K562 (cell line): ENCODE data around the gene SORBS2. TPM values are rescaled to one million over a fixed set of nuclear protein-coding genes. Genes with fewer than 3 reads are reported as not detected.

ENCODE experiments used
- ATAC-seq: fragments of 200-7000 bp; cut with Tn5 transposase; 3 replicates; pipeline ENCODE4 v1.9.1; 2020; ENCODE audit warnings: moderate library complexity
- BruUV-seq: library from RNA; stranded (reverse); fragments of 400-500 nt; replicated peaks from 2 replicates; lab custom pipeline; 2021; lab: Mats Ljungman, UMichigan
- CTCF ChIA-PET: fragments of 300-600 bp; formaldehyde crosslinking; extraction: SDS; loops from one replicate; lab custom pipeline; 2021; ENCODE audit warnings: low intra/inter-chr PET ratio; lab: Yijun Ruan, JAX
- POLR2A ChIA-PET: fragments of 300-600, 350-650 bp; sonication (Branson Sonifier 250); formaldehyde crosslinking; extraction: SDS; loops from one replicate; lab custom pipeline; 2021; ENCODE audit warnings: antibody characterized with exemption, inconsistent platforms; lab: Yijun Ruan, JAX
- DNase-seq, 4 experiments: peaks; one replicate each; pipeline versions ENCODE4 v3.0.0 to v3.0.0-alpha.2; 2011 to 2018; ENCODE audit warnings: low spot score in 3 of 4, mixed read lengths in 3 of 4; ENCODE audit errors: extremely low read depth in 1 of 4
- FAIRE-seq: peaks from 2 replicates; lab custom pipeline; 2011; peaks lifted over from hg19 to GRCh38; lab: Jason Lieb, UNC
- H2AFZ ChIP-seq: 2 replicates; pipeline ENCODE4 v1.6.0; 2011; ENCODE audit warnings: low read depth, low read length, control low read depth, inconsistent platforms
- H3K27ac ChIP-seq: fragments of 200-600 bp; 3 replicates; pipeline ENCODE4 v1.8.0; 2011; ENCODE audit warnings: low read depth, mild to moderate bottlenecking, control low read depth, inconsistent platforms, low read length, moderate library complexity, mixed read lengths; ENCODE audit errors: extremely low read depth
- H3K27me3 ChIP-seq, 2 experiments: fragments of 300-600 bp in 1 of 2; 2 replicates in 1 of 2; 3 replicates in 1 of 2; pipeline versions ENCODE4 v1.6.0 to v1.8.0; 2011; ENCODE audit warnings: inconsistent platforms in 2 of 2, low read length in 2 of 2, mild to moderate bottlenecking in 1 of 2, mixed read lengths in 1 of 2, moderate library complexity in 1 of 2; ENCODE audit not compliant: control insufficient read depth in 2 of 2, insufficient read depth in 2 of 2
- H3K36me3 ChIP-seq: fragments of 300-600 bp; 3 replicates; pipeline ENCODE4 v1.8.0; 2011; ENCODE audit warnings: mild to moderate bottlenecking, low read length, inconsistent platforms; ENCODE audit not compliant: control insufficient read depth, insufficient read depth
- H3K4me1 ChIP-seq, 2 experiments: fragments of 200-600 bp in 1 of 2; replicated peaks in 1 of 2; 2 replicates in 1 of 2; 3 replicates in 1 of 2; pipeline versions ENCODE4 v1.5.1 to v1.8.0; 2011; ENCODE audit warnings: inconsistent platforms in 2 of 2, low read length in 2 of 2, mild to moderate bottlenecking in 1 of 2, mixed read lengths in 1 of 2, moderate library complexity in 1 of 2; ENCODE audit not compliant: control insufficient read depth in 2 of 2, insufficient read depth in 2 of 2
- H3K4me2 ChIP-seq: 2 replicates; pipeline ENCODE4 v1.6.1; 2011; ENCODE audit warnings: low read length, control low read depth, inconsistent platforms, mixed read lengths; ENCODE audit not compliant: insufficient read depth
- H3K4me3 ChIP-seq: fragments of 200-600 bp; sonication (generic), shearing (Covaris generic); 2 replicates; pipeline ENCODE4 v1.5.1; 2016; ENCODE audit warnings: control low read depth, inconsistent platforms
- H3K79me2 ChIP-seq: fragments of 200-600 bp; 3 replicates; pipeline ENCODE4 v1.8.0; 2011; ENCODE audit warnings: low read length, inconsistent platforms; ENCODE audit not compliant: control insufficient read depth, insufficient read depth
- H3K9ac ChIP-seq, 2 experiments: 2 replicates each; pipeline versions ENCODE4 v1.6.0 to v1.6.1; 2011; ENCODE audit warnings: low read depth in 2 of 2, low read length in 2 of 2, control low read depth in 1 of 2, inconsistent platforms in 1 of 2, mild to moderate bottlenecking in 1 of 2, mixed read lengths in 1 of 2; ENCODE audit not compliant: insufficient read depth in 1 of 2
- H3K9me1 ChIP-seq: one replicate; pipeline ENCODE4 v1.6.0; 2011; ENCODE audit warnings: inconsistent platforms, mild to moderate bottlenecking, low read length, moderate library complexity; ENCODE audit not compliant: control insufficient read depth, insufficient read depth
- H3K9me3 ChIP-seq: replicated peaks from 2 replicates; pipeline ENCODE4 v1.5.1; 2011; ENCODE audit warnings: low read depth, low read length, inconsistent platforms; ENCODE audit not compliant: control insufficient read depth, insufficient read depth
- H4K20me1 ChIP-seq: replicated peaks from 2 replicates; pipeline ENCODE4 v1.6.1; 2011; ENCODE audit warnings: low read length, inconsistent platforms, mixed read lengths; ENCODE audit not compliant: control insufficient read depth, insufficient read depth
- BMI1 ChIP-seq: fragments of 150-350 bp; IDR thresholded peaks from 2 replicates; pipeline ENCODE4 v1.6.1; 2014; ENCODE audit warnings: low read length
- CEBPZ ChIP-seq: fragments of 150-350 bp; IDR thresholded peaks from 2 replicates; pipeline ENCODE4 v1.6.1; 2014; ENCODE audit warnings: low read depth, mild to moderate bottlenecking, low read length, borderline replicate concordance
- DNMT1 ChIP-seq: fragments of 450-650 bp; IDR thresholded peaks from 2 replicates; pipeline ENCODE4 v1.6.1; 2016; ENCODE audit warnings: antibody characterized with exemption, mild to moderate bottlenecking
- HNRNPH1 ChIP-seq: fragments of 200-400 bp; formaldehyde crosslinking; optimal IDR thresholded peaks from 2 replicates; pipeline ENCODE3; 2017; ENCODE audit warnings: low read depth, mild to moderate bottlenecking, low read length, moderate library complexity
- NCOR1 ChIP-seq: fragments of 450-650 bp; IDR thresholded peaks from 2 replicates; pipeline ENCODE4 v1.6.1; 2016; ENCODE audit warnings: mild to moderate bottlenecking, moderate library complexity
- PPARD ChIP-seq: fragments of 250-450 bp; sonication (Bioruptor Pico); IDR thresholded peaks from 2 replicates; pipeline ENCODE4 v1.8.0; 2022; ENCODE audit warnings: inconsistent platforms, mild to moderate bottlenecking, moderate library complexity
- TSC22D4 ChIP-seq: fragments of 450-650 bp; IDR thresholded peaks from 2 replicates; pipeline ENCODE4 v1.6.1; 2016; ENCODE audit warnings: missing genetic modification characterization, missing biosample characterization, control low read depth
- ZBTB2 ChIP-seq: fragments of 450-650 bp; IDR thresholded peaks from 2 replicates; pipeline ENCODE4 v1.6.1; 2016; ENCODE audit warnings: antibody characterized with exemption
- ZBTB33 ChIP-seq: sonication (generic); formaldehyde crosslinking; IDR thresholded peaks from 2 replicates; pipeline ENCODE4 v1.8.1; 2023; ENCODE audit warnings: mild to moderate bottlenecking, missing genetic modification reagents
- ZNF282 ChIP-seq: sonication (generic); formaldehyde crosslinking; IDR thresholded peaks from 2 replicates; pipeline ENCODE4 v1.8.1; 2023; ENCODE audit warnings: missing genetic modification reagents
- ZNF395 ChIP-seq: fragments of 200-800 bp; sonication (Bioruptor generic); IDR thresholded peaks from 2 replicates; pipeline ENCODE4 v1.6.1; 2017; ENCODE audit warnings: missing genetic modification characterization, missing compliant biosample characterization
- ZNF398 ChIP-seq: fragments of 250-450 bp; sonication (Bioruptor Pico); IDR thresholded peaks from 2 replicates; pipeline ENCODE4 v1.8.0; 2021; ENCODE audit warnings: moderate library complexity, mild to moderate bottlenecking, inconsistent platforms
- ZNF586 ChIP-seq: fragments of 450-650 bp; formaldehyde crosslinking; conservative IDR thresholded peaks from 2 replicates; pipeline ENCODE4 v1.4.0; 2020; ENCODE audit warnings: mild to moderate bottlenecking, moderate library complexity
- WGBS: fragments of 100-300 bp; shearing (Covaris generic); methylation state at CpG from one replicate; pipeline ENCODE4 v1.1.6; 2016; ENCODE audit warnings: low coverage, mixed read lengths; ENCODE audit not compliant: insufficient coverage; ENCODE audit errors: missing lambda C conversion rate; 5-methylcytosine and 5-hydroxymethylcytosine counted together
- in situ Hi-C: fragments of 300-500 bp; cut with MboI; formaldehyde crosslinking; loops from 4 replicates; pipeline ENCODE4 v1.15.0; 2018; ENCODE audit warnings: inconsistent platforms, mixed read lengths
- intact Hi-C: fragments of 100-400 bp; cut with micrococcal nuclease; formaldehyde crosslinking; loops from 2 replicates; pipeline ENCODE4 v1.14.2; 2022
- polyA plus RNA-seq, 8 experiments: library from polyadenylated mRNA; depleted of rRNA in 4 of 8; stranded (reverse) in 5 of 8; unstranded in 3 of 8; fragments of >200 nt; fragmentation: Nextera tagmentation in 2 of 8; fragmentation: Illumina TruSeq in 1 of 8; extraction: Ambion mirVana in 2 of 8; extraction: Trizol in 1 of 8; gene quantifications; 2 replicates each; pipeline versions ENCODE4 v1.2.1 to v1.2.3, GENCODE V29; 2011 to 2014; ENCODE audit warnings: inconsistent platforms in 1 of 8, missing spikeins in 1 of 8
- total RNA-seq, 7 experiments: library from RNA; depleted of rRNA in 6 of 7; stranded (reverse); fragments of >200 nt in 6 of 7; fragmentation: Illumina TruSeq in 2 of 7; extraction: Trizol in 2 of 7; gene quantifications; 2 replicates each; pipeline versions ENCODE4 v1.2.1 to v1.2.3, GENCODE V29; 2011 to 2021; ENCODE audit warnings: low replicate concordance in 1 of 7

Gene SORBS2
- total and polyA plus RNA-seq, 9 of the 15 experiments (the other 6 are each of a cell fraction or from before 2014, with no cell fraction given) = 0.29 TPM; not detected in 8

- H3K4me2 ChIP-seq = no peak overlapping the region
- peaks cover 0 to 3% of the 10 kb centered on the region in 2 experiments; a peak in 2 of 5 replicates for H3K4me1 ChIP-seq
- H2AFZ ChIP-seq = no peak overlapping the region
- FAIRE-seq (no peak), DNase-seq (no peak), ATAC-seq (no peak)
- intact Hi-C loops = no loop called here
- no TSS peak for BruUV-seq
- no peaks in the 10 kb centered on the region for H3K9me1 ChIP-seq
- 17% methylated on average over 1 of the region's 1 CpG for WGBS
- no peak overlapping the region for H3K9ac ChIP-seq
- no peak overlapping the region for H3K27ac ChIP-seq
- no peaks in the 10 kb centered on the region for H3K36me3 ChIP-seq
- H3K4me3 ChIP-seq = no peak overlapping the region
- in situ Hi-C loops = no loop called here
- H3K27me3 ChIP-seq = peaks cover 29 to 52% of the 10 kb centered on the region in 2 experiments
- CTCF ChIA-PET = no interaction called here
- H3K9me3 ChIP-seq = no peaks in the 10 kb centered on the region
- POLR2A ChIA-PET = no interaction called here
- no peaks in the 10 kb centered on the region for H4K20me1 ChIP-seq
- no peaks in the 10 kb centered on the region for H3K79me2 ChIP-seq
- no peak for TF ChIP-seq ZBTB2
- TF ChIP-seq BMI1 = no peak
- no peak for TF ChIP-seq CEBPZ
- no peak for TF ChIP-seq ZNF398
- no peak for TF ChIP-seq ZNF586 (CRISPR knock-in tag)
- no peak for TF ChIP-seq ZNF282 (CRISPR knock-in tag)
- TF ChIP-seq ZBTB33 (CRISPR knock-in tag) = no peak
- no peak for TF ChIP-seq PPARD
- TF ChIP-seq HNRNPH1 = no peak
- no peak for TF ChIP-seq ZNF395 (CRISPR knock-in tag)
- TF ChIP-seq NCOR1 = no peak
- TF ChIP-seq DNMT1 = no peak
- no peak for TF ChIP-seq TSC22D4 (tag)
These were observed 228.2 kb downstream of the SORBS2 start for GRCh38 chr4:185583813-185584212.
